Gastroesophageal sphincter (tissue), 4 donors: ENCODE measurements around the gene PAGR1. TPM values are rescaled to one million over a fixed set of nuclear protein-coding genes. Genes with fewer than 3 reads are reported as not detected.
A peak's percentile ranks its signal among the peaks of the same experiment; 100 is the strongest.

Experiments
- ATAC-seq: fragments of 150-250 bp; one replicate; pipeline ENCODE4 v1.9.1; 2016; ENCODE audit warnings: mild to moderate bottlenecking, moderate library complexity
- H3K27ac ChIP-seq, 4 donors: fragments of 200-600 bp; sonication (generic) in 3 of 4; 1 replicate in 3 of 4; 2 replicates in 1 of 4; pipeline ENCODE4 v1.5.1; 2016 to 2019
- H3K27me3 ChIP-seq: fragments of 200-600 bp; sonication (generic); one replicate; pipeline ENCODE4 v1.5.1; 2019
- H3K36me3 ChIP-seq, 2 donors: fragments of 200-600 bp; sonication (generic); one replicate each; pipeline ENCODE4 v1.5.1; 2019; ENCODE audit warnings: control low read depth in 1 of 2
- H3K4me1 ChIP-seq, 3 donors: fragments of 200-600 bp; sonication (generic); 1 replicate in 2 of 3; 2 replicates in 1 of 3; pipeline ENCODE4 v1.5.1; 2016 to 2019; ENCODE audit warnings: control low read depth in 2 of 3
- H3K4me3 ChIP-seq, 2 donors: fragments of 200-600 bp; sonication (generic); one replicate each; pipeline ENCODE4 v1.5.1; 2019; ENCODE audit warnings: mild to moderate bottlenecking in 1 of 2, moderate library complexity in 1 of 2
- H3K9me3 ChIP-seq, 3 donors: fragments of 200-600 bp; sonication (generic); one replicate each; pipeline ENCODE4 v1.5.1; 2017 to 2019; ENCODE audit warnings: control low read depth in 2 of 3
- CTCF ChIP-seq, 4 experiments: fragments of 200-600 bp in 2 of 4; fragments of 450-650 bp in 2 of 4; sonication (generic) in 1 of 4; IDR thresholded peaks; one replicate each; pipeline ENCODE4 v1.5.1; 2017 to 2019; ENCODE audit warnings: antibody characterized with exemption in 4 of 4, mild to moderate bottlenecking in 2 of 4, moderate library complexity in 2 of 4
- EP300 ChIP-seq: sonication (generic); formaldehyde crosslinking; IDR thresholded peaks from one replicate; pipeline ENCODE4 v1.6.1; 2017; ENCODE audit warnings: antibody characterized with exemption, mild to moderate bottlenecking
- POLR2A ChIP-seq, 2 donors: fragments of 450-650 bp; IDR thresholded peaks; one replicate each; pipeline ENCODE4 v1.6.1; 2017; ENCODE audit warnings: antibody characterized with exemption in 2 of 2, mild to moderate bottlenecking in 2 of 2, moderate library complexity in 1 of 2
- POLR2AphosphoS5 ChIP-seq: sonication (generic); formaldehyde crosslinking; IDR thresholded peaks from one replicate; pipeline ENCODE4 v1.6.1; 2017; ENCODE audit warnings: antibody characterized with exemption
- WGBS, 2 donors: methylation state at CpG; one replicate each; pipeline ENCODE4 v1.1.5; 2018; ENCODE audit warnings: low coverage in 1 of 2; 5-methylcytosine and 5-hydroxymethylcytosine counted together
- total RNA-seq, 4 donors: library from RNA; depleted of rRNA; stranded (reverse); fragments of >200 nt; gene quantifications; one replicate each; pipeline ENCODE4 v1.1.0, GENCODE V29; 2016

Gene PAGR1
- total RNA-seq, 4 donors from 2014 or later = 19.3 to 29.6 (median 20.2) TPM

DNA sequence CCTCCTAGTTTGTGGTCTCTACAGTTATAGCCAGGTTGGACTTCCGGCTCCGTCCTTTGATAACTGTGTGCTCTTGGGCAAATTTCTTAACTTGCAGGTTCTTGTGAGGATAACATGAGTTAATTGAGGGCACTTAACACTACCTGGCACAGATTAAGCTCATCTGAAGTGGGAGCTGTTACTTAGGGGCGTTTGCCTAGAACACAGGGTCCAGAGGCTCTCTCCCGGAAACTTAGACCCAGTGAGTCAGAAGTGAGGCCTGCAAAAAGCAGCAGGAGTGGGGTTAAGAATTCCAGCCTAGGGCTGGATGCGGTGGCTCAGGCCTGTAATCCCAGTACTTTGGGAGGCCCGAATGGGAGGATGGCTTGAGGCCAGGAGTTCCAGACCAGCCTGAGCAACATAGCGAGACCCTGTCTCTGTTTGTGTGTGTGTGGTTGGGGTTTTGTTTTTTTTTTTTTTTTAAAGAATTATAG lies 5.7 kb downstream of the PAGR1 start:
- H3K36me3 ChIP-seq = peaks cover 0 to 20% of the 10 kb centered on the region in 2 donors
- TF ChIP-seq POLR2AphosphoS5 (peak; percentile 41), CTCF (IDR thresholded peaks at IDR 0.05) (no peak)
- ATAC-seq = peak; percentile 39
- H3K27me3 ChIP-seq = no peaks in the 10 kb centered on the region
- H3K27ac ChIP-seq = peak overlapping the region; percentile 64 to 91 (median 86)
- H3K4me3 ChIP-seq = peak overlapping the region; percentile 67 to 82
- WGBS, 2 donors = 15 to 21% methylated on average over 4 to 7 of the region's 7 CpGs
- H3K9me3 ChIP-seq = no peaks in the 10 kb centered on the region
- peaks cover 0 to 98% (median 64%) of the 10 kb centered on the region in 3 donors for H3K4me1 ChIP-seq

- Histone ChIP-seq H3K4me3 (peak overlapping the region in 1 of 2 donors; percentile 16), H3K4me1 (peaks cover 0 to 94% (median 49%) of the 10 kb centered on the region in 3 donors), H3K27me3 (no peaks in the 10 kb centered on the region), H3K36me3 (peaks cover 0 to 2% of the 10 kb centered on the region in 2 donors), H3K9me3 (no peaks in the 10 kb centered on the region), H3K27ac (peak overlapping the region in 3 of 4 donors; percentile 75 to 80 (median 78))
- ATAC-seq = peak; percentile 43
- 16 to 44% methylated on average over 6 to 7 of the region's 7 CpGs for WGBS, 2 donors
- TF ChIP-seq CTCF (IDR thresholded peaks at IDR 0.05) (no peak), POLR2A (IDR thresholded peaks at IDR 0.05) (no peak), EP300 (no peak), POLR2AphosphoS5 (no peak)
Observed at GRCh38 chr16:29824589-29825144, 8.7 kb downstream of the PAGR1 start.

GRCh38 chr16:29825145-29826044 lies 9.4 kb downstream of the PAGR1 start:
- Histone ChIP-seq H3K27ac (peak overlapping the region in 3 of 4 donors; percentile 75 to 80 (median 78)), H3K4me1 (peaks cover 0 to 92% (median 44%) of the 10 kb centered on the region in 3 donors), H3K27me3 (no peaks in the 10 kb centered on the region), H3K4me3 (peak overlapping the region in 1 of 2 donors; percentile 16), H3K9me3 (no peaks in the 10 kb centered on the region), H3K36me3 (peaks cover 0 to 9% of the 10 kb centered on the region in 2 donors)
- peak; percentile 66 for ATAC-seq
- TF ChIP-seq POLR2A (IDR thresholded peaks at IDR 0.05) (no peak), CTCF (IDR thresholded peaks at IDR 0.05) (no peak), POLR2AphosphoS5 (peak; percentile 28)
- WGBS, 2 donors = 31 to 67% methylated on average over 1 to 6 of the region's 10 CpGs

- Histone ChIP-seq H3K27me3 (no peaks in the 10 kb centered on the region), H3K4me3 (no peak overlapping the region), H3K9me3 (no peaks in the 10 kb centered on the region), H3K27ac (peak overlapping the region in 3 of 4 donors; percentile 75 to 80 (median 78)), H3K4me1 (peaks cover 0 to 85% (median 42%) of the 10 kb centered on the region in 3 donors), H3K36me3 (peaks cover 0 to 18% of the 10 kb centered on the region in 2 donors)
- 92 to 100% methylated on average over 2 to 5 of the region's 8 CpGs for WGBS, 2 donors
- no peak for TF ChIP-seq CTCF (IDR thresholded peaks at IDR 0.05)
- TF ChIP-seq POLR2AphosphoS5 = no peak
- TF ChIP-seq POLR2A (IDR thresholded peaks at IDR 0.05) = no peak
- no peak for TF ChIP-seq EP300
- ATAC-seq = no peak
Observed at GRCh38 chr16:29826342-29826695, 10.4 kb downstream of the PAGR1 start.
